ENCODE data around the gene LIPK.

Gene LIPK

GRCh38 chr10:88783724-88784123 is 77.7 kb downstream of the LIPK start:
- no peak overlapping the region for H3K4me3 ChIP-seq (ENCODE audit: low read depth, low read length, poor library complexity, severe bottlenecking)
- H3K4me2 ChIP-seq (ENCODE audit: low read length) = no peak overlapping the region
- H3K9ac ChIP-seq (ENCODE audit: low read length) = no peak overlapping the region
- H3K79me2 ChIP-seq (ENCODE audit: insufficient read depth, low read length) = no peaks in the 10 kb centered on the region
- no peak overlapping the region for H2AFZ ChIP-seq (ENCODE audit: low read length)
- no peaks in the 10 kb centered on the region for H3K36me3 ChIP-seq (ENCODE audit: insufficient read depth, low read length)
- H4K20me1 ChIP-seq (ENCODE audit: insufficient read depth, low read length) = no peaks in the 10 kb centered on the region
- H3K9me2 ChIP-seq (ENCODE audit: low read depth, low read length) = no peaks in the 10 kb centered on the region
- H3K9me3 ChIP-seq (ENCODE audit: low read length) = no peaks in the 10 kb centered on the region
- no peaks in the 10 kb centered on the region for H3K4me1 ChIP-seq (ENCODE audit: insufficient read depth, low read length, severe bottlenecking)
- no peaks in the 10 kb centered on the region for H3K27me3 ChIP-seq (ENCODE audit: insufficient read depth, low read length)
- no peak overlapping the region for H3K27ac ChIP-seq (ENCODE audit: low read depth, low read length, poor library complexity, severe bottlenecking)
- no peak for TF ChIP-seq EZH2 (IDR thresholded peaks at IDR 0.05; ENCODE audit: borderline replicate concordance, low read length)
- TF ChIP-seq, protein P1, sequence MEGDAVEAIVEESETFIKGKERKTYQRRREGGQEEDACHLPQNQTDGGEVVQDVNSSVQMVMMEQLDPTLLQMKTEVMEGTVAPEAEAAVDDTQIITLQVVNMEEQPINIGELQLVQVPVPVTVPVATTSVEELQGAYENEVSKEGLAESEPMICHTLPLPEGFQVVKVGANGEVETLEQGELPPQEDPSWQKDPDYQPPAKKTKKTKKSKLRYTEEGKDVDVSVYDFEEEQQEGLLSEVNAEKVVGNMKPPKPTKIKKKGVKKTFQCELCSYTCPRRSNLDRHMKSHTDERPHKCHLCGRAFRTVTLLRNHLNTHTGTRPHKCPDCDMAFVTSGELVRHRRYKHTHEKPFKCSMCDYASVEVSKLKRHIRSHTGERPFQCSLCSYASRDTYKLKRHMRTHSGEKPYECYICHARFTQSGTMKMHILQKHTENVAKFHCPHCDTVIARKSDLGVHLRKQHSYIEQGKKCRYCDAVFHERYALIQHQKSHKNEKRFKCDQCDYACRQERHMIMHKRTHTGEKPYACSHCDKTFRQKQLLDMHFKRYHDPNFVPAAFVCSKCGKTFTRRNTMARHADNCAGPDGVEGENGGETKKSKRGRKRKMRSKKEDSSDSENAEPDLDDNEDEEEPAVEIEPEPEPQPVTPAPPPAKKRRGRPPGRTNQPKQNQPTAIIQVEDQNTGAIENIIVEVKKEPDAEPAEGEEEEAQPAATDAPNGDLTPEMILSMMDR (IDR thresholded peaks at IDR 0.05; ENCODE audit: low read length) = no peak
- H3F3A ChIP-seq (ENCODE audit: insufficient read depth, low read length) = no peaks in the 10 kb centered on the region

- no peaks in the 10 kb centered on the region for H3K27me3 ChIP-seq (ENCODE audit: insufficient read depth, low read length)
- H3K79me2 ChIP-seq (ENCODE audit: insufficient read depth, low read length) = no peaks in the 10 kb centered on the region
- H2AFZ ChIP-seq (ENCODE audit: low read length) = no peak overlapping the region
- H3K9me2 ChIP-seq (ENCODE audit: low read depth, low read length) = no peaks in the 10 kb centered on the region
- no peak overlapping the region for H3K4me3 ChIP-seq (ENCODE audit: low read depth, low read length, poor library complexity, severe bottlenecking)
- H3F3A ChIP-seq (ENCODE audit: insufficient read depth, low read length) = no peaks in the 10 kb centered on the region
- H3K9ac ChIP-seq (ENCODE audit: low read length) = no peak overlapping the region
- H3K36me3 ChIP-seq (ENCODE audit: insufficient read depth, low read length) = no peaks in the 10 kb centered on the region
- no peaks in the 10 kb centered on the region for H4K20me1 ChIP-seq (ENCODE audit: insufficient read depth, low read length)
- no peaks in the 10 kb centered on the region for H3K9me3 ChIP-seq (ENCODE audit: low read length)
- H3K4me2 ChIP-seq (ENCODE audit: low read length) = no peak overlapping the region
- no peaks in the 10 kb centered on the region for H3K4me1 ChIP-seq (ENCODE audit: insufficient read depth, low read length, severe bottlenecking)
- no peak overlapping the region for H3K27ac ChIP-seq (ENCODE audit: low read depth, low read length, poor library complexity, severe bottlenecking)
- TF ChIP-seq, protein P1 (IDR thresholded peaks at IDR 0.05; ENCODE audit: low read length) = no peak
- no peak for TF ChIP-seq EZH2 (IDR thresholded peaks at IDR 0.05; ENCODE audit: borderline replicate concordance, low read length)
Measured at GRCh38 chr10:88786032-88786770, 80.2 kb downstream of the LIPK start.

DNA sequence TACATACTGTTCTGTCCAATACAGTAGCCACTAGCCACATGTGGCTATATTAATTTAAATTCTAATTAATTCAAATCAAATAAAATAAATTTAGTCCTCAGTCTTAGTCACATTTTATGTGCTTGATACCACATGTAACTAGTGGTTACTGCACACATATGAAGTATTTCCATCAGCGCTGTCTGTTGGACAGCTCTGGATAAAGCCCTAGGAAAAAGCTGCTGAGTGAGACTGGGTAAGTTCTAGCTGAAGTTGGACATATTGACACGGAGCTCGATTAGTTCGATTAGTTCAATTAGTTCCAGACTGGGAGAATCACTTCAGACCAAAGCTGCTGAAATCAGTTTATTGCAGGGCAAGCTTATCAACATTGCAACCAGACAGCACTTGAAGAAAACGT is 81.4 kb downstream of the LIPK start:
- no peak overlapping the region for H3K27ac ChIP-seq (ENCODE audit: low read depth, low read length, poor library complexity, severe bottlenecking)
- H2AFZ ChIP-seq (ENCODE audit: low read length) = no peak overlapping the region
- no peak overlapping the region for H3K9ac ChIP-seq (ENCODE audit: low read length)
- H3F3A ChIP-seq (ENCODE audit: insufficient read depth, low read length) = no peaks in the 10 kb centered on the region
- no peak for TF ChIP-seq EZH2 (IDR thresholded peaks at IDR 0.05; ENCODE audit: borderline replicate concordance, low read length)
- TF ChIP-seq, protein P1 (IDR thresholded peaks at IDR 0.05; ENCODE audit: low read length) = no peak
- H4K20me1 ChIP-seq (ENCODE audit: insufficient read depth, low read length) = no peaks in the 10 kb centered on the region
- no peaks in the 10 kb centered on the region for H3K9me2 ChIP-seq (ENCODE audit: low read depth, low read length)
- H3K79me2 ChIP-seq (ENCODE audit: insufficient read depth, low read length) = no peaks in the 10 kb centered on the region
- H3K4me2 ChIP-seq (ENCODE audit: low read length) = no peak overlapping the region
- no peaks in the 10 kb centered on the region for H3K27me3 ChIP-seq (ENCODE audit: insufficient read depth, low read length)
- no peaks in the 10 kb centered on the region for H3K9me3 ChIP-seq (ENCODE audit: low read length)
- no peaks in the 10 kb centered on the region for H3K36me3 ChIP-seq (ENCODE audit: insufficient read depth, low read length)
- H3K4me1 ChIP-seq (ENCODE audit: insufficient read depth, low read length, severe bottlenecking) = no peaks in the 10 kb centered on the region
- H3K4me3 ChIP-seq (ENCODE audit: low read depth, low read length, poor library complexity, severe bottlenecking) = no peak overlapping the region
